ENCODE measurements around the gene KRTAP20-2. TPM values are rescaled to one million over a fixed set of nuclear protein-coding genes. Genes with fewer than 3 reads are reported as not detected.
A peak's percentile ranks its signal among the peaks of the same experiment; 100 is the strongest.

KRTAP20-2 gene
- total and polyA plus RNA-seq, 4 donors: not detected

DNA sequence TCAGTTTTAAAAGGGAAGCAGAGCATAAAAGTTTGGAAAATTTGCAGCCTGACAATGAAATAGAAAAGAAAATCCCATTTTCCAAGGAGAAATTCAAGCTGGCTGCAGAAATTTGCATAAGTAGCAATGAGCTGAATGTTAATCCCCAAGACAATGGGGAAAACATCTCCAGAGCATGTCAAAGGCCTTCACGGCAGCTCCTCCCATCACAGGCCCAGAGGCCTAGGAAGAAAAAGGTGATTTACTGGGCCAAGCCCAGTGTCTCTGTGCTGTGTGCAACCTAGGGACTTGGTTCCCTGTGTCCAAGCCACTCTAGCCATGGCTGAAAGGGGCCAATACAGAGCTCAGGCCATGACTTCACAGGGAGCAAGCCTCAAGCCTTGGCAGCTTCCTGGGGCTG is 33.8 kb downstream of the KRTAP20-2 start:
- no peaks in the 10 kb centered on the region for H3K9me3 ChIP-seq (ENCODE audit: control insufficient read depth, insufficient read depth, low read length)
- H3K27ac ChIP-seq (ENCODE audit: low read depth, low read length): no peak overlapping the region
- WGBS (ENCODE audit: insufficient coverage): 60% methylated on average over 1 of the region's 1 CpG
- DNase-seq (ENCODE audit: low read depth in 4 of 6, low spot score in 6 of 6): no peak
- H3K4me1 ChIP-seq (ENCODE audit: control insufficient read depth, insufficient read depth, low read length): no peaks in the 10 kb centered on the region
- H3K27me3 ChIP-seq (ENCODE audit: control insufficient read depth, insufficient read depth, low read length): no peaks in the 10 kb centered on the region
- no peaks in the 10 kb centered on the region for H3K36me3 ChIP-seq (ENCODE audit: control insufficient read depth, insufficient read depth, low read length)
- no peak overlapping the region for H3K4me3 ChIP-seq (ENCODE audit: low read depth, low read length)

- no CpG with 5 or more reads among the region's 2 CpGs for WGBS (ENCODE audit: insufficient coverage)
Measured at GRCh38 chr21:30672985-30673650, 38.1 kb downstream of the KRTAP20-2 start.

GRCh38 chr21:30674312-30674711 is 39.3 kb downstream of the KRTAP20-2 start:
- Histone ChIP-seq H3K4me3 (ENCODE audit: low read depth, low read length) (no peak overlapping the region), H3K36me3 (ENCODE audit: control insufficient read depth, insufficient read depth, low read length) (no peaks in the 10 kb centered on the region), H3K9me3 (ENCODE audit: control insufficient read depth, insufficient read depth, low read length) (no peaks in the 10 kb centered on the region), H3K27me3 (ENCODE audit: control insufficient read depth, insufficient read depth, low read length) (no peaks in the 10 kb centered on the region), H3K4me1 (ENCODE audit: control insufficient read depth, insufficient read depth, low read length) (no peaks in the 10 kb centered on the region), H3K27ac (ENCODE audit: low read depth, low read length) (no peak overlapping the region)
- peak in 1 of 6 donors; percentile 41 for DNase-seq (ENCODE audit: low read depth in 4 of 6, low spot score in 6 of 6)
- 100% methylated on average over 1 of the region's 1 CpG for WGBS (ENCODE audit: insufficient coverage)

More at GRCh38 chr21:30672985-30673650, 38.1 kb downstream of the KRTAP20-2 start:
- H3K4me3 ChIP-seq (ENCODE audit: low read depth, low read length): no peak overlapping the region
- H3K27ac ChIP-seq (ENCODE audit: low read depth, low read length): no peak overlapping the region
- no peaks in the 10 kb centered on the region for H3K9me3 ChIP-seq (ENCODE audit: control insufficient read depth, insufficient read depth, low read length)
- H3K36me3 ChIP-seq (ENCODE audit: control insufficient read depth, insufficient read depth, low read length): no peaks in the 10 kb centered on the region
- DNase-seq (ENCODE audit: low read depth in 4 of 6, low spot score in 6 of 6): peak in 1 of 6 donors; percentile 26
- H3K27me3 ChIP-seq (ENCODE audit: control insufficient read depth, insufficient read depth, low read length): no peaks in the 10 kb centered on the region
- H3K4me1 ChIP-seq (ENCODE audit: control insufficient read depth, insufficient read depth, low read length): no peaks in the 10 kb centered on the region

GRCh38 chr21:30676737-30677136 is 41.7 kb downstream of the KRTAP20-2 start:
- Histone ChIP-seq H3K36me3 (ENCODE audit: control insufficient read depth, insufficient read depth, low read length) (no peaks in the 10 kb centered on the region), H3K4me1 (ENCODE audit: control insufficient read depth, insufficient read depth, low read length) (no peaks in the 10 kb centered on the region), H3K9me3 (ENCODE audit: control insufficient read depth, insufficient read depth, low read length) (no peaks in the 10 kb centered on the region), H3K27me3 (ENCODE audit: control insufficient read depth, insufficient read depth, low read length) (no peaks in the 10 kb centered on the region), H3K4me3 (ENCODE audit: low read depth, low read length) (no peak overlapping the region), H3K27ac (ENCODE audit: low read depth, low read length) (no peak overlapping the region)
- DNase-seq (ENCODE audit: low read depth in 4 of 6, low spot score in 6 of 6): no peak

- Histone ChIP-seq H3K36me3 (ENCODE audit: control insufficient read depth, insufficient read depth, low read length) (no peaks in the 10 kb centered on the region), H3K27ac (ENCODE audit: low read depth, low read length) (no peak overlapping the region), H3K4me3 (ENCODE audit: low read depth, low read length) (no peak overlapping the region), H3K4me1 (ENCODE audit: control insufficient read depth, insufficient read depth, low read length) (no peaks in the 10 kb centered on the region), H3K9me3 (ENCODE audit: control insufficient read depth, insufficient read depth, low read length) (no peaks in the 10 kb centered on the region), H3K27me3 (ENCODE audit: control insufficient read depth, insufficient read depth, low read length) (no peaks in the 10 kb centered on the region)
- DNase-seq (ENCODE audit: low read depth in 4 of 6, low spot score in 6 of 6): no peak
- WGBS (ENCODE audit: insufficient coverage): no CpG with 5 or more reads among the region's 1 CpG
Measured at GRCh38 chr21:30680586-30680985, 45.6 kb downstream of the KRTAP20-2 start.

GRCh38 chr21:30684506-30684905 is 49.5 kb downstream of the KRTAP20-2 start:
- Histone ChIP-seq H3K27ac (ENCODE audit: low read depth, low read length) (no peak overlapping the region), H3K36me3 (ENCODE audit: control insufficient read depth, insufficient read depth, low read length) (no peaks in the 10 kb centered on the region), H3K9me3 (ENCODE audit: control insufficient read depth, insufficient read depth, low read length) (no peaks in the 10 kb centered on the region), H3K27me3 (ENCODE audit: control insufficient read depth, insufficient read depth, low read length) (no peaks in the 10 kb centered on the region), H3K4me1 (ENCODE audit: control insufficient read depth, insufficient read depth, low read length) (no peaks in the 10 kb centered on the region), H3K4me3 (ENCODE audit: low read depth, low read length) (no peak overlapping the region)
- WGBS (ENCODE audit: insufficient coverage): 86% methylated on average over 4 of the region's 6 CpGs
- DNase-seq (ENCODE audit: low read depth in 4 of 6, low spot score in 6 of 6): no peak

Small RNA genes lying within 50 kb of the gene (small RNA-seq; reads per million reads assigned to genes)
- not detected for gene KRTAP20-1 (ENCODE audit: low replicate concordance)
- not detected for gene KRTAP20-3 (ENCODE audit: low replicate concordance)
- not detected for gene KRTAP20-4 (ENCODE audit: low replicate concordance)
- gene KRTAP22-1 (ENCODE audit: low replicate concordance): not detected
- not detected for gene KRTAP22-2 (ENCODE audit: low replicate concordance)

Other genes with a start within 250 kb of the KRTAP20-2 start
- not detected for gene KRTAP13-1, start 239.2 kb upstream of the KRTAP20-2 start, total RNA-seq
- gene KRTAP13-1, start 239.2 kb upstream of the KRTAP20-2 start, polyA plus RNA-seq (ENCODE audit: insufficient read length in 2 of 2): not detected
- not detected for gene KRTAP13-3, start 209.3 kb upstream of the KRTAP20-2 start, total RNA-seq
- gene KRTAP13-3, start 209.3 kb upstream of the KRTAP20-2 start, polyA plus RNA-seq (ENCODE audit: insufficient read length in 2 of 2): not detected
- not detected for gene KRTAP13-4, start 205.0 kb upstream of the KRTAP20-2 start, total RNA-seq
- gene KRTAP13-4, start 205.0 kb upstream of the KRTAP20-2 start, polyA plus RNA-seq (ENCODE audit: insufficient read length in 2 of 2): not detected
- not detected for gene KRTAP15-1, start 194.9 kb upstream of the KRTAP20-2 start, total RNA-seq
- gene KRTAP15-1, start 194.9 kb upstream of the KRTAP20-2 start, polyA plus RNA-seq (ENCODE audit: insufficient read length in 2 of 2): not detected
- not detected for gene KRTAP19-1, start 154.8 kb upstream of the KRTAP20-2 start, total RNA-seq
- gene KRTAP19-1, start 154.8 kb upstream of the KRTAP20-2 start, polyA plus RNA-seq (ENCODE audit: insufficient read length in 2 of 2): not detected
- gene KRTAP19-2, start 147.8 kb upstream of the KRTAP20-2 start, total RNA-seq: not detected
- not detected for gene KRTAP19-2, start 147.8 kb upstream of the KRTAP20-2 start, polyA plus RNA-seq (ENCODE audit: insufficient read length in 2 of 2)
- not detected for gene KRTAP19-3, start 143.2 kb upstream of the KRTAP20-2 start, total RNA-seq
- gene KRTAP19-3, start 143.2 kb upstream of the KRTAP20-2 start, polyA plus RNA-seq (ENCODE audit: insufficient read length in 2 of 2): not detected
- gene KRTAP19-4, start 138.0 kb upstream of the KRTAP20-2 start, total RNA-seq: not detected
- gene KRTAP19-4, start 138.0 kb upstream of the KRTAP20-2 start, polyA plus RNA-seq (ENCODE audit: insufficient read length in 2 of 2): not detected
- gene KRTAP19-5, start 133.1 kb upstream of the KRTAP20-2 start, total RNA-seq: not detected
- gene KRTAP19-5, start 133.1 kb upstream of the KRTAP20-2 start, polyA plus RNA-seq (ENCODE audit: insufficient read length in 2 of 2): not detected
- not detected for gene KRTAP19-6, start 93.3 kb upstream of the KRTAP20-2 start, total RNA-seq
- not detected for gene KRTAP19-6, start 93.3 kb upstream of the KRTAP20-2 start, polyA plus RNA-seq (ENCODE audit: insufficient read length in 2 of 2)
- gene KRTAP19-7, start 73.9 kb upstream of the KRTAP20-2 start, total RNA-seq: not detected
- not detected for gene KRTAP19-7, start 73.9 kb upstream of the KRTAP20-2 start, polyA plus RNA-seq (ENCODE audit: insufficient read length in 2 of 2)
- not detected for gene KRTAP22-2, start 44.8 kb upstream of the KRTAP20-2 start, total RNA-seq
- gene KRTAP22-2, start 44.8 kb upstream of the KRTAP20-2 start, polyA plus RNA-seq (ENCODE audit: insufficient read length in 2 of 2): not detected
- not detected for gene KRTAP6-3, start 42.8 kb upstream of the KRTAP20-2 start, total RNA-seq
- gene KRTAP6-3, start 42.8 kb upstream of the KRTAP20-2 start, polyA plus RNA-seq (ENCODE audit: insufficient read length in 2 of 2): not detected
- not detected for gene KRTAP6-2, start 36.3 kb upstream of the KRTAP20-2 start, total RNA-seq
- not detected for gene KRTAP6-2, start 36.3 kb upstream of the KRTAP20-2 start, polyA plus RNA-seq (ENCODE audit: insufficient read length in 2 of 2)
- not detected for gene KRTAP22-1, start 34.1 kb upstream of the KRTAP20-2 start, total RNA-seq
- gene KRTAP22-1, start 34.1 kb upstream of the KRTAP20-2 start, polyA plus RNA-seq (ENCODE audit: insufficient read length in 2 of 2): not detected
- gene KRTAP6-1, start 21.3 kb upstream of the KRTAP20-2 start, total RNA-seq: not detected
- gene KRTAP6-1, start 21.3 kb upstream of the KRTAP20-2 start, polyA plus RNA-seq (ENCODE audit: insufficient read length in 2 of 2): not detected
- not detected for gene KRTAP20-1, start 18.8 kb upstream of the KRTAP20-2 start, total RNA-seq
- gene KRTAP20-1, start 18.8 kb upstream of the KRTAP20-2 start, polyA plus RNA-seq (ENCODE audit: insufficient read length in 2 of 2): not detected
- gene KRTAP20-4, start 14.6 kb upstream of the KRTAP20-2 start, total RNA-seq: not detected
- gene KRTAP20-4, start 14.6 kb upstream of the KRTAP20-2 start, polyA plus RNA-seq (ENCODE audit: insufficient read length in 2 of 2): not detected
- gene KRTAP20-3, start 7.7 kb downstream of the KRTAP20-2 start, total RNA-seq: not detected
- gene KRTAP20-3, start 7.7 kb downstream of the KRTAP20-2 start, polyA plus RNA-seq (ENCODE audit: insufficient read length in 2 of 2): not detected
- not detected for gene KRTAP21-3, start 83.6 kb downstream of the KRTAP20-2 start, total RNA-seq
- gene KRTAP21-3, start 83.6 kb downstream of the KRTAP20-2 start, polyA plus RNA-seq (ENCODE audit: insufficient read length in 2 of 2): not detected
- not detected for gene KRTAP21-2, start 112.1 kb downstream of the KRTAP20-2 start, total RNA-seq
- not detected for gene KRTAP21-2, start 112.1 kb downstream of the KRTAP20-2 start, polyA plus RNA-seq (ENCODE audit: insufficient read length in 2 of 2)
- gene KRTAP21-1, start 120.2 kb downstream of the KRTAP20-2 start, total RNA-seq: not detected
- not detected for gene KRTAP21-1, start 120.2 kb downstream of the KRTAP20-2 start, polyA plus RNA-seq (ENCODE audit: insufficient read length in 2 of 2)
- not detected for gene KRTAP8-1, start 178.1 kb downstream of the KRTAP20-2 start, total RNA-seq
- not detected for gene KRTAP8-1, start 178.1 kb downstream of the KRTAP20-2 start, polyA plus RNA-seq (ENCODE audit: insufficient read length in 2 of 2)
- not detected for gene KRTAP7-1, start 194.6 kb downstream of the KRTAP20-2 start, total RNA-seq
- not detected for gene KRTAP7-1, start 194.6 kb downstream of the KRTAP20-2 start, polyA plus RNA-seq (ENCODE audit: insufficient read length in 2 of 2)
- gene KRTAP11-1, start 246.4 kb downstream of the KRTAP20-2 start, total RNA-seq: not detected
- gene KRTAP11-1, start 246.4 kb downstream of the KRTAP20-2 start, polyA plus RNA-seq (ENCODE audit: insufficient read length in 2 of 2): not detected